ENCODE results near the gene STXBP6. TPM values are rescaled to one million over a fixed set of nuclear protein-coding genes. Genes with fewer than 3 reads are reported as not detected.

Gene STXBP6
- total RNA-seq, 1 donor from 2014 or later = 6.8 TPM

DNA sequence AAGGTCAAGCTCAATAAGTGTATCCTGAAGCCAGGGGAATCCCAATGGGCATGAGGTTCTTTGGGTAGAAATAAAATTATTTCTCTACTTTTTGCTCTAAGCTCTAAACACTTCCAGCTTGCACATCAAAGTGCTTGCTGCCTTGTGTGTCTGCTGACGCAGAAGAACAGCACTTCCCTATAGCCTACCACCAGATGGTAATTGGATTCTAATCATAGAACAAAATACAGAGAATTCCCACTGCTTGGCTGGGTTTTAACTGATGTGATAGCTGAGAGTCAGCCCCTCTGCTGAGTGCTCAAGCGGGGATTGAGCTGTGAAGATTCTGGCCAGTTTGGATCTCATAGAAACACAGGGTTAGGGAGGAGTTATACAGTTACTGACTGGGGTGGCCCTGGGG lies 283.5 kb downstream of the STXBP6 start:
- H3K27ac Mint-ChIP-seq (ENCODE audit: unreplicated experiment) = no peak overlapping the region
- no peak for DNase-seq (ENCODE audit: low read depth, low spot score)
- TF ChIP-seq, protein P1, sequence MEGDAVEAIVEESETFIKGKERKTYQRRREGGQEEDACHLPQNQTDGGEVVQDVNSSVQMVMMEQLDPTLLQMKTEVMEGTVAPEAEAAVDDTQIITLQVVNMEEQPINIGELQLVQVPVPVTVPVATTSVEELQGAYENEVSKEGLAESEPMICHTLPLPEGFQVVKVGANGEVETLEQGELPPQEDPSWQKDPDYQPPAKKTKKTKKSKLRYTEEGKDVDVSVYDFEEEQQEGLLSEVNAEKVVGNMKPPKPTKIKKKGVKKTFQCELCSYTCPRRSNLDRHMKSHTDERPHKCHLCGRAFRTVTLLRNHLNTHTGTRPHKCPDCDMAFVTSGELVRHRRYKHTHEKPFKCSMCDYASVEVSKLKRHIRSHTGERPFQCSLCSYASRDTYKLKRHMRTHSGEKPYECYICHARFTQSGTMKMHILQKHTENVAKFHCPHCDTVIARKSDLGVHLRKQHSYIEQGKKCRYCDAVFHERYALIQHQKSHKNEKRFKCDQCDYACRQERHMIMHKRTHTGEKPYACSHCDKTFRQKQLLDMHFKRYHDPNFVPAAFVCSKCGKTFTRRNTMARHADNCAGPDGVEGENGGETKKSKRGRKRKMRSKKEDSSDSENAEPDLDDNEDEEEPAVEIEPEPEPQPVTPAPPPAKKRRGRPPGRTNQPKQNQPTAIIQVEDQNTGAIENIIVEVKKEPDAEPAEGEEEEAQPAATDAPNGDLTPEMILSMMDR (conservative IDR thresholded peaks at IDR 0.05) = no peak
- peaks cover 37% of the 10 kb centered on the region for H3K27me3 Mint-ChIP-seq (ENCODE audit: low read depth)
- no peak overlapping the region for H3K4me3 Mint-ChIP-seq
- peaks cover 3% of the 10 kb centered on the region for H3K9me3 Mint-ChIP-seq
- H3K36me3 Mint-ChIP-seq (ENCODE audit: low read depth) = no peaks in the 10 kb centered on the region
- H3K4me1 Mint-ChIP-seq = no peaks in the 10 kb centered on the region

DNA sequence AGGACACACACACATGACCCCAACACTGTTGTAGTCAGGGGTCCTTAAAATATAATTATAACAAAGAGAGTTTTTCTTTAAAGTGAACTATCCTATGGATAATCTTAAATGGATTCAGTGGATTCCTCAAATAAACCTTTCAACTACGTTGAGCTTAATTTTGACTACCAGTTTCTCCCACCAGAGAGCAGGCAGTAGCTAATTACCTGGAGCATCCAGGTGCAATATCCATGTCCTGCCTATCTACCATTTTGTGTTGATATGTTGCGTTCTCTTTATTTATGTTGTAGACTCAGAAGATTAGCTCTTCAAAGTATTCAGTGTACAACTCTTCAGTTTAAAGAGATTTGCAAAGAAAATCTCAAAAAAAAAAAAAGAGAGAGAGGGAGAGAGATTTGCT lies 288.8 kb downstream of the STXBP6 start:
- H3K27ac Mint-ChIP-seq (ENCODE audit: unreplicated experiment) = no peak overlapping the region
- no peaks in the 10 kb centered on the region for H3K4me1 Mint-ChIP-seq
- no peaks in the 10 kb centered on the region for H3K9me3 Mint-ChIP-seq
- TF ChIP-seq, protein P1 (conservative IDR thresholded peaks at IDR 0.05) = no peak
- peaks cover 56% of the 10 kb centered on the region for H3K27me3 Mint-ChIP-seq (ENCODE audit: low read depth)
- H3K4me3 Mint-ChIP-seq = no peak overlapping the region
- H3K36me3 Mint-ChIP-seq (ENCODE audit: low read depth) = no peaks in the 10 kb centered on the region
- DNase-seq (ENCODE audit: low read depth, low spot score) = no peak
